SK-N-SH (cell line): ENCODE measurements around the gene TMEM94. TPM values are rescaled to one million over a fixed set of nuclear protein-coding genes. Genes with fewer than 3 reads are reported as not detected.

ENCODE experiments used
- CTCF ChIA-PET: fragments of 300-600, 350-600 bp; formaldehyde crosslinking; extraction: SDS; loops from one replicate; lab custom pipeline; 2021; lab: Yijun Ruan, JAX
- POLR2A ChIA-PET: fragments of 350-600 bp; sonication (Branson Sonifier 250); formaldehyde crosslinking; extraction: SDS; loops from one replicate; lab custom pipeline; 2020; ENCODE audit warnings: antibody characterized with exemption, inconsistent platforms; lab: Yijun Ruan, JAX
- DNase-seq: peaks from one replicate; pipeline ENCODE4 v3.0.0; 2012
- H2AFZ ChIP-seq: fragments of 200-600 bp; sonication (generic); 2 replicates; pipeline ENCODE4 v1.8.1; 2016; ENCODE audit warnings: antibody characterized with exemption, mild to moderate bottlenecking, low read depth
- H3F3A ChIP-seq: fragments of 200-600 bp; sonication (generic); replicated peaks from 2 replicates; pipeline ENCODE3; 2016; ENCODE audit warnings: antibody characterized with exemption, mild to moderate bottlenecking; ENCODE audit not compliant: insufficient read depth
- H3K27ac ChIP-seq, 2 experiments: fragments of 200-500 bp in 1 of 2; fragments of 200-600 bp in 1 of 2; sonication (Bioruptor generic) in 1 of 2; sonication (generic), shearing (Covaris generic) in 1 of 2; 2 replicates each; pipeline versions ENCODE4 v1.5.1 to v1.6.1; 2014 to 2016; ENCODE audit warnings: low read depth in 2 of 2, inconsistent platforms in 1 of 2, low read length in 1 of 2, mild to moderate bottlenecking in 1 of 2, mixed read lengths in 1 of 2
- H3K27me3 ChIP-seq: fragments of 200-600 bp; sonication (generic), shearing (Covaris generic); 2 replicates; pipeline ENCODE4 v1.6.1; 2016; ENCODE audit warnings: mixed run types; ENCODE audit not compliant: insufficient read depth
- H3K36me3 ChIP-seq, 2 experiments: fragments of 200-500 bp in 1 of 2; fragments of 200-600 bp in 1 of 2; sonication (Bioruptor generic) in 1 of 2; sonication (generic) in 1 of 2; replicated peaks in 1 of 2; 2 replicates each; pipeline versions ENCODE3 to v1.5.1; 2014 to 2016; ENCODE audit warnings: low read length in 1 of 2, mild to moderate bottlenecking in 1 of 2; ENCODE audit not compliant: insufficient read depth in 2 of 2, control insufficient read depth in 1 of 2
- H3K4me1 ChIP-seq, 2 experiments: fragments of 200-500 bp in 1 of 2; fragments of 200-600 bp in 1 of 2; sonication (Bioruptor generic) in 1 of 2; sonication (generic), shearing (Covaris generic) in 1 of 2; 2 replicates each; pipeline versions ENCODE4 v1.5.1 to v1.6.1; 2014 to 2016; ENCODE audit warnings: low read depth in 1 of 2, low read length in 1 of 2, mixed run types in 1 of 2; ENCODE audit not compliant: insufficient read depth in 2 of 2, control insufficient read depth in 1 of 2
- H3K4me2 ChIP-seq: fragments of 200-600 bp; sonication (generic), shearing (Covaris generic); 2 replicates; pipeline ENCODE4 v1.6.1; 2017; ENCODE audit warnings: mixed run types
- H3K4me3 ChIP-seq, 2 experiments: fragments of 200-500 bp in 1 of 2; fragments of 200-600 bp in 1 of 2; sonication (Bioruptor generic) in 1 of 2; sonication (generic), shearing (Covaris generic) in 1 of 2; 2 replicates each; pipeline versions ENCODE4 v1.5.1 to v1.8.1; 2014 to 2016; ENCODE audit warnings: low read depth in 2 of 2, inconsistent platforms in 1 of 2, low read length in 1 of 2, mild to moderate bottlenecking in 1 of 2, mixed read lengths in 1 of 2, moderate library complexity in 1 of 2
- H3K79me2 ChIP-seq: fragments of 200-600 bp; sonication (generic); 2 replicates; pipeline ENCODE4 v1.8.1; 2017; ENCODE audit warnings: mild to moderate bottlenecking; ENCODE audit not compliant: insufficient read depth
- H3K9ac ChIP-seq: fragments of 200-600 bp; sonication (generic); 2 replicates; pipeline ENCODE4 v1.6.1; 2017; ENCODE audit warnings: mixed run types
- H3K9me2 ChIP-seq: fragments of 200-600 bp; sonication (generic); 2 replicates; pipeline ENCODE4 v1.6.1; 2017; ENCODE audit warnings: mixed run types
- H3K9me3 ChIP-seq: fragments of 200-600 bp; sonication (generic); 2 replicates; pipeline ENCODE4 v1.6.1; 2017; ENCODE audit warnings: mixed run types, mild to moderate bottlenecking, moderate library complexity
- H4K20me1 ChIP-seq: fragments of 200-600 bp; sonication (generic); 2 replicates; pipeline ENCODE4 v1.6.1; 2017; ENCODE audit warnings: mild to moderate bottlenecking, mixed run types; ENCODE audit not compliant: insufficient read depth
- CHD2 ChIP-seq: fragments of 150-350 bp; IDR thresholded peaks from 2 replicates; pipeline ENCODE4 v1.6.1; 2018; ENCODE audit warnings: low read length; ENCODE audit not compliant: partially characterized antibody
- ELF1 ChIP-seq: IDR thresholded peaks from 2 replicates; pipeline ENCODE4 v1.4.0; 2012
- FOXJ3 ChIP-seq: sonication (generic); formaldehyde crosslinking; IDR thresholded peaks from 2 replicates; pipeline ENCODE4 v1.5.1; 2020; ENCODE audit warnings: mild to moderate bottlenecking, missing genetic modification reagents
- FOXM1 ChIP-seq: IDR thresholded peaks from 2 replicates; pipeline ENCODE4 v1.4.0; 2012; ENCODE audit warnings: low read depth, mild to moderate bottlenecking
- MEF2A ChIP-seq: IDR thresholded peaks from 2 replicates; pipeline ENCODE4 v1.4.0; 2012; ENCODE audit warnings: low read depth, borderline replicate concordance
- NFIC ChIP-seq: IDR thresholded peaks from 2 replicates; pipeline ENCODE4 v1.4.0; 2012; ENCODE audit warnings: borderline replicate concordance
- NRF1 ChIP-seq: IDR thresholded peaks from 2 replicates; pipeline ENCODE4 v1.6.1; 2012; ENCODE audit warnings: low read depth, mild to moderate bottlenecking, low read length
- POLR2AphosphoS5 ChIP-seq: IDR thresholded peaks from 2 replicates; pipeline ENCODE4 v1.6.1; 2012; ENCODE audit warnings: low read depth, low read length
- RAD21 ChIP-seq: IDR thresholded peaks from 2 replicates; pipeline ENCODE4 v1.6.1; 2012; ENCODE audit warnings: mild to moderate bottlenecking, low read length
- RCOR1 ChIP-seq: fragments of 150-350 bp; IDR thresholded peaks from 2 replicates; pipeline ENCODE4 v1.6.1; 2017; ENCODE audit warnings: antibody characterized with exemption, low read length
- RXRA ChIP-seq: IDR thresholded peaks from 2 replicates; pipeline ENCODE4 v1.4.0; 2012; ENCODE audit warnings: low read depth, mild to moderate bottlenecking, borderline replicate concordance
- SMC3 ChIP-seq: IDR thresholded peaks from 2 replicates; pipeline ENCODE4 v1.6.1; 2012; ENCODE audit warnings: low read depth, low read length, improper control_type of control experiment
- TAF1 ChIP-seq: IDR thresholded peaks from 2 replicates; pipeline ENCODE4 v1.6.1; 2012; ENCODE audit warnings: low read depth, mild to moderate bottlenecking, low read length, moderate library complexity, borderline replicate concordance
- TEAD4 ChIP-seq: IDR thresholded peaks from 2 replicates; pipeline ENCODE4 v1.4.0; 2012; ENCODE audit warnings: mild to moderate bottlenecking, borderline replicate concordance; ENCODE audit not compliant: insufficient read depth
- YY1 ChIP-seq: IDR thresholded peaks from 2 replicates; pipeline ENCODE4 v1.4.0; 2012; ENCODE audit warnings: low read depth, mild to moderate bottlenecking
- WGBS: methylation state at CpG from one replicate; pipeline ENCODE4 v1.1.6; 2017; ENCODE audit warnings: low lambda C conversion rate; 5-methylcytosine and 5-hydroxymethylcytosine counted together
- polyA plus RNA-seq, 3 experiments: library from polyadenylated mRNA; depleted of rRNA; stranded (reverse); fragments of >200 nt; gene quantifications; 2 replicates each; pipeline ENCODE4 v1.2.3, GENCODE V29; 2012
- TF ChIP-seq, protein P1 (sequence below): fragments of 150-350 bp; IDR thresholded peaks from 2 replicates; pipeline ENCODE4 v1.6.1; 2016; ENCODE audit warnings: mild to moderate bottlenecking, low read depth, low read length
- TF ChIP-seq, protein P2 (sequence below): IDR thresholded peaks from 2 replicates; pipeline ENCODE4 v1.4.0; 2012; ENCODE audit warnings: low read depth
- TF ChIP-seq, protein P3 (sequence below): fragments of 200-600 bp; sonication (generic); IDR thresholded peaks from 2 replicates; pipeline ENCODE4 v1.6.1; 2017; ENCODE audit warnings: antibody characterized with exemption, mild to moderate bottlenecking, moderate library complexity
- TF ChIP-seq, protein P4 (sequence below): IDR thresholded peaks from 2 replicates; pipeline ENCODE4 v1.6.1; 2012; ENCODE audit warnings: mild to moderate bottlenecking, low read depth, low read length, moderate library complexity
- TF ChIP-seq, protein P5 (sequence below): IDR thresholded peaks from 2 replicates; pipeline ENCODE4; 2012

TMEM94 gene
- polyA plus RNA-seq, 1 of the 3 experiments (the other 2 are of a cell fraction) = 89.9 TPM

DNA sequence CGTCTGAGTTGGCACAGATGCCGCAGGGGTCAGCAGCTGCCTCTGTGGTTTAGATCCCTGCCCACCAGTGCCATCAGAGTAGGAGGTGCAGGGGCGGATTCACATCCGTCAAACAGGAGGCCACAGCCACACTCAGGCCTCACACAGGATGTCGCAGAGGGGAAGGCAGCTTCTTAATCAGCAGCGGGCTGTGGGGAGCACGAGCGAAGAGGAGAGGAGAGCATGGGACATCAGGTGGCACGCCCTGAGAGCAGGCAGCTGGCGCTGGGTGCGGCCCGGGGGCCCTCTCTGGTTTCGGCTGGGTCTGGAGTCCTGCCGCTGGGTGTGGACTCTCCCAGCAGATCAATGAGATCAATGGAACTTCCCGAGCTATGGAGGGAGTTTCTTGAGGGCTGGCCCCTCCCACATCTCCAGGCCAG is 78.7 kb downstream of the TMEM94 start:
- Histone ChIP-seq H3K27ac (no peak overlapping the region), H3K9me2 (no peaks in the 10 kb centered on the region), H3K9ac (no peak overlapping the region), H3F3A (no peaks in the 10 kb centered on the region), H3K27me3 (no peaks in the 10 kb centered on the region), H3K4me1 (peaks cover 0 to 4% of the 10 kb centered on the region in 2 experiments; a peak in 1 of 4 replicates), H3K36me3 (no peaks in the 10 kb centered on the region), H3K4me2 (no peak overlapping the region), H3K9me3 (no peaks in the 10 kb centered on the region), H3K79me2 (no peaks in the 10 kb centered on the region), H4K20me1 (no peaks in the 10 kb centered on the region), H2AFZ (no peak overlapping the region), H3K4me3 (no peak overlapping the region)
- TF ChIP-seq ELF1 (no peak), CHD2 (no peak), MEF2A (no peak), RCOR1 (no peak), NRF1 (no peak), RXRA (no peak), YY1 (no peak), FOXM1 (no peak), FOXJ3 (CRISPR knock-in tag) (no peak), RAD21 (no peak), POLR2AphosphoS5 (no peak), TAF1 (no peak), TEAD4 (no peak), SMC3 (no peak), NFIC (no peak)
- TF ChIP-seq, protein P1, sequence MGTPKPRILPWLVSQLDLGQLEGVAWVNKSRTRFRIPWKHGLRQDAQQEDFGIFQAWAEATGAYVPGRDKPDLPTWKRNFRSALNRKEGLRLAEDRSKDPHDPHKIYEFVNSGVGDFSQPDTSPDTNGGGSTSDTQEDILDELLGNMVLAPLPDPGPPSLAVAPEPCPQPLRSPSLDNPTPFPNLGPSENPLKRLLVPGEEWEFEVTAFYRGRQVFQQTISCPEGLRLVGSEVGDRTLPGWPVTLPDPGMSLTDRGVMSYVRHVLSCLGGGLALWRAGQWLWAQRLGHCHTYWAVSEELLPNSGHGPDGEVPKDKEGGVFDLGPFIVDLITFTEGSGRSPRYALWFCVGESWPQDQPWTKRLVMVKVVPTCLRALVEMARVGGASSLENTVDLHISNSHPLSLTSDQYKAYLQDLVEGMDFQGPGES = no peak
- TF ChIP-seq, protein P2, sequence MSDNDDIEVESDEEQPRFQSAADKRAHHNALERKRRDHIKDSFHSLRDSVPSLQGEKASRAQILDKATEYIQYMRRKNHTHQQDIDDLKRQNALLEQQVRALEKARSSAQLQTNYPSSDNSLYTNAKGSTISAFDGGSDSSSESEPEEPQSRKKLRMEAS = no peak
- TF ChIP-seq, protein P3, sequence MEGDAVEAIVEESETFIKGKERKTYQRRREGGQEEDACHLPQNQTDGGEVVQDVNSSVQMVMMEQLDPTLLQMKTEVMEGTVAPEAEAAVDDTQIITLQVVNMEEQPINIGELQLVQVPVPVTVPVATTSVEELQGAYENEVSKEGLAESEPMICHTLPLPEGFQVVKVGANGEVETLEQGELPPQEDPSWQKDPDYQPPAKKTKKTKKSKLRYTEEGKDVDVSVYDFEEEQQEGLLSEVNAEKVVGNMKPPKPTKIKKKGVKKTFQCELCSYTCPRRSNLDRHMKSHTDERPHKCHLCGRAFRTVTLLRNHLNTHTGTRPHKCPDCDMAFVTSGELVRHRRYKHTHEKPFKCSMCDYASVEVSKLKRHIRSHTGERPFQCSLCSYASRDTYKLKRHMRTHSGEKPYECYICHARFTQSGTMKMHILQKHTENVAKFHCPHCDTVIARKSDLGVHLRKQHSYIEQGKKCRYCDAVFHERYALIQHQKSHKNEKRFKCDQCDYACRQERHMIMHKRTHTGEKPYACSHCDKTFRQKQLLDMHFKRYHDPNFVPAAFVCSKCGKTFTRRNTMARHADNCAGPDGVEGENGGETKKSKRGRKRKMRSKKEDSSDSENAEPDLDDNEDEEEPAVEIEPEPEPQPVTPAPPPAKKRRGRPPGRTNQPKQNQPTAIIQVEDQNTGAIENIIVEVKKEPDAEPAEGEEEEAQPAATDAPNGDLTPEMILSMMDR = no peak
- TF ChIP-seq, protein P4, sequence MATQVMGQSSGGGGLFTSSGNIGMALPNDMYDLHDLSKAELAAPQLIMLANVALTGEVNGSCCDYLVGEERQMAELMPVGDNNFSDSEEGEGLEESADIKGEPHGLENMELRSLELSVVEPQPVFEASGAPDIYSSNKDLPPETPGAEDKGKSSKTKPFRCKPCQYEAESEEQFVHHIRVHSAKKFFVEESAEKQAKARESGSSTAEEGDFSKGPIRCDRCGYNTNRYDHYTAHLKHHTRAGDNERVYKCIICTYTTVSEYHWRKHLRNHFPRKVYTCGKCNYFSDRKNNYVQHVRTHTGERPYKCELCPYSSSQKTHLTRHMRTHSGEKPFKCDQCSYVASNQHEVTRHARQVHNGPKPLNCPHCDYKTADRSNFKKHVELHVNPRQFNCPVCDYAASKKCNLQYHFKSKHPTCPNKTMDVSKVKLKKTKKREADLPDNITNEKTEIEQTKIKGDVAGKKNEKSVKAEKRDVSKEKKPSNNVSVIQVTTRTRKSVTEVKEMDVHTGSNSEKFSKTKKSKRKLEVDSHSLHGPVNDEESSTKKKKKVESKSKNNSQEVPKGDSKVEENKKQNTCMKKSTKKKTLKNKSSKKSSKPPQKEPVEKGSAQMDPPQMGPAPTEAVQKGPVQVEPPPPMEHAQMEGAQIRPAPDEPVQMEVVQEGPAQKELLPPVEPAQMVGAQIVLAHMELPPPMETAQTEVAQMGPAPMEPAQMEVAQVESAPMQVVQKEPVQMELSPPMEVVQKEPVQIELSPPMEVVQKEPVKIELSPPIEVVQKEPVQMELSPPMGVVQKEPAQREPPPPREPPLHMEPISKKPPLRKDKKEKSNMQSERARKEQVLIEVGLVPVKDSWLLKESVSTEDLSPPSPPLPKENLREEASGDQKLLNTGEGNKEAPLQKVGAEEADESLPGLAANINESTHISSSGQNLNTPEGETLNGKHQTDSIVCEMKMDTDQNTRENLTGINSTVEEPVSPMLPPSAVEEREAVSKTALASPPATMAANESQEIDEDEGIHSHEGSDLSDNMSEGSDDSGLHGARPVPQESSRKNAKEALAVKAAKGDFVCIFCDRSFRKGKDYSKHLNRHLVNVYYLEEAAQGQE = no peak
- TF ChIP-seq, protein P5, sequence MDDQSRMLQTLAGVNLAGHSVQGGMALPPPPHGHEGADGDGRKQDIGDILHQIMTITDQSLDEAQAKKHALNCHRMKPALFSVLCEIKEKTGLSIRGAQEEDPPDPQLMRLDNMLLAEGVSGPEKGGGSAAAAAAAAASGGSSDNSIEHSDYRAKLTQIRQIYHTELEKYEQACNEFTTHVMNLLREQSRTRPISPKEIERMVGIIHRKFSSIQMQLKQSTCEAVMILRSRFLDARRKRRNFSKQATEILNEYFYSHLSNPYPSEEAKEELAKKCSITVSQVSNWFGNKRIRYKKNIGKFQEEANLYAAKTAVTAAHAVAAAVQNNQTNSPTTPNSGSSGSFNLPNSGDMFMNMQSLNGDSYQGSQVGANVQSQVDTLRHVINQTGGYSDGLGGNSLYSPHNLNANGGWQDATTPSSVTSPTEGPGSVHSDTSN = no peak
- ChIA-PET CTCF (interaction anchor here (0.7 to 1.4 kb wide), 4 partner anchors 8 to 1167 kb away, joined by 3 read pairs; no protein-coding TSS in a partner anchor), POLR2A (interaction anchor here (0.7 kb wide), 1 partner anchor 292 kb away, joined by 3 read pairs; no protein-coding TSS in a partner anchor)
- no peak for DNase-seq
- 85% methylated on average over 12 of the region's 15 CpGs for WGBS
